LNCaP clone FGC (cell line): ENCODE results near the gene IGF1R.

ENCODE experiments used
- DNase-seq: peaks from one replicate; pipeline ENCODE4 v3.0.0-alpha.2; 2011; ENCODE audit warnings: low read depth
- H3K4me3 ChIP-seq: 2 replicates; pipeline ENCODE4 v1.5.1; 2011; ENCODE audit warnings: mild to moderate bottlenecking, low read depth, low read length, control low read depth
- TF ChIP-seq, protein P1 (sequence below): IDR thresholded peaks from 2 replicates; pipeline ENCODE4 v1.5.1; 2012; ENCODE audit warnings: mild to moderate bottlenecking; ENCODE audit not compliant: control insufficient read depth, insufficient read depth; ENCODE audit errors: extremely low read depth

The IGF1R gene

DNA sequence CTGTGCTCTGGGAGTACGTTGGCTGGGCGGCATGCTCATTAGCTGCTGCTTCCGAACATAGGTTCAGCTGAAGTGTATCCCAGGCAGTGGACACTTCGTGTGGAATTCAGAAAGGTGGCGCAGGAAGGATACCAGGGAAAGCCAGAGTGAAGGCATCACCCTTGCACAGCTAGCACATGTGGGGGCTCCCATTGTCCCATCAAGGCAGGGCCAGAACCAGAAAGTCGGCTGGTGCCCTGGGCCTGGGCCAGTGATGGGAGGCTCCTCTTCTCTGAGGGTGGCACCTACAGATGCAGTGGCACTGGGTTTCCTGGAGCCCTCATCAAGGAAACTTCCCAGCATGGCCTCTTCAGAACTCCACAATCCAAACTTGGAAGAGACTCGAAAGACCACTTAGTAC lies 302.7 kb downstream of the IGF1R start:
- no peak overlapping the region for H3K4me3 ChIP-seq
- DNase-seq = no peak
- TF ChIP-seq, protein P1, sequence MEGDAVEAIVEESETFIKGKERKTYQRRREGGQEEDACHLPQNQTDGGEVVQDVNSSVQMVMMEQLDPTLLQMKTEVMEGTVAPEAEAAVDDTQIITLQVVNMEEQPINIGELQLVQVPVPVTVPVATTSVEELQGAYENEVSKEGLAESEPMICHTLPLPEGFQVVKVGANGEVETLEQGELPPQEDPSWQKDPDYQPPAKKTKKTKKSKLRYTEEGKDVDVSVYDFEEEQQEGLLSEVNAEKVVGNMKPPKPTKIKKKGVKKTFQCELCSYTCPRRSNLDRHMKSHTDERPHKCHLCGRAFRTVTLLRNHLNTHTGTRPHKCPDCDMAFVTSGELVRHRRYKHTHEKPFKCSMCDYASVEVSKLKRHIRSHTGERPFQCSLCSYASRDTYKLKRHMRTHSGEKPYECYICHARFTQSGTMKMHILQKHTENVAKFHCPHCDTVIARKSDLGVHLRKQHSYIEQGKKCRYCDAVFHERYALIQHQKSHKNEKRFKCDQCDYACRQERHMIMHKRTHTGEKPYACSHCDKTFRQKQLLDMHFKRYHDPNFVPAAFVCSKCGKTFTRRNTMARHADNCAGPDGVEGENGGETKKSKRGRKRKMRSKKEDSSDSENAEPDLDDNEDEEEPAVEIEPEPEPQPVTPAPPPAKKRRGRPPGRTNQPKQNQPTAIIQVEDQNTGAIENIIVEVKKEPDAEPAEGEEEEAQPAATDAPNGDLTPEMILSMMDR = no peak

DNA sequence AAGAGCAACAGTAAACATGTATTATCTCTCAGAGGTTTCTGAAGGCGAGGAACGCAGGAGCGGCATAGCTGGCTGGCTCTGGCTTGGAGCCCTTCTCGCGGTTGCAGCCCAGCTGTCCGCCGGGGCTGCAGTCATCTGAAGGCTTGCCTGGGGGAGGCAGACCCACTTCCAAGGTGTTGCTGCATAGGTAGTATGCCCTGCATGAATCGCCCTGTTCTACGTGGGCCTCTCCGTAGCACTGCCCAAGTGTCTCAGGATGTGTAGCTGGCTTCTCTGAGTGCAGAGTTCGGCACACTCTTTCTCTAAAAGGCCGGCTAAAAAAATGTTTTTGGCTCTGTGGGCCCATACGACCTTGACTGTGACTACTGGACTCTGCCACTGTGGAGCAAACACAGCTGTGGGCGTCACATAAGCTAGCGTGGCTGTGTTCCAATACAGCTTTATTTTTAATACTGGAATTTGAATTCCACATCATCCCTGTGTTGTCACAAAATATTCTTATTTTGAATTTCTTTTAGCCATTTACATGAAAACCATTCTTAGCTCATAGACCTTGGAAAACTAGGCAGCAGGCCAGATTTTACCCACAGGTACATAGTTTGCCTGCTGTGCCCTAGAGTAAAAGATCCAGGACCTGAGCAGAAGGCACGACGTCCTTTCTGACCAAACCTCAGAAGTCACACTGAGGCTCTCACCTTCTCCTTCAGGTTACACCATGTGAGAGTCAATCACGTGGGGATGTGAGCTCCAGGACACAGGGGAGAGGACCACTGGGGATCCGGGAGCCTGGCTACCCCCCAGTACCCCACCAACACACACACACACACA lies 303.4 kb downstream of the IGF1R start:
- H3K4me3 ChIP-seq = no peak overlapping the region; the same call in 1 of the 2 replicates
- no peak for DNase-seq
- TF ChIP-seq, protein P1 = no peak

DNA sequence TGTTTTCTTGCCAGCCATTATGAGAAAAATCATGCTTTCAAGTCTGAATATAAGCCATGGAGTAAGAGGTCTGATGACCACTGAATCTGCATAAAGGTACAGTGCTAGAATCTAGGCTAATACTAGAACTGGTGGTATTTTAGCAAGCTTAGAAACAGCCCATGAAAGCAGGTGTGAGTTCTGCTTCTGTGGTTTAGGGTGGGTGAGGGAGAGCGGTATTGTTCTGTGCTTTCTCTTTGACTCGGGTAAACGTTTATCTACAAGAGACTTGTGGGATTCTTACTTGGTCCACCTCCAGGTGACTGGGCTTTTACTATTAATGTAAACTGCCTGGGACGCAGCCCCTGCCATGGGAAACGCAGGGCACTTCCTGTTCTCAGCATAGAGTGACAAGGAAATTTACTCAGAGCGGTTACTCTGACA lies 304.1 kb downstream of the IGF1R start:
- TF ChIP-seq, protein P1 = no peak
- peak; percentile 97 for DNase-seq
- peak overlapping the region; percentile 35 for H3K4me3 ChIP-seq

DNA sequence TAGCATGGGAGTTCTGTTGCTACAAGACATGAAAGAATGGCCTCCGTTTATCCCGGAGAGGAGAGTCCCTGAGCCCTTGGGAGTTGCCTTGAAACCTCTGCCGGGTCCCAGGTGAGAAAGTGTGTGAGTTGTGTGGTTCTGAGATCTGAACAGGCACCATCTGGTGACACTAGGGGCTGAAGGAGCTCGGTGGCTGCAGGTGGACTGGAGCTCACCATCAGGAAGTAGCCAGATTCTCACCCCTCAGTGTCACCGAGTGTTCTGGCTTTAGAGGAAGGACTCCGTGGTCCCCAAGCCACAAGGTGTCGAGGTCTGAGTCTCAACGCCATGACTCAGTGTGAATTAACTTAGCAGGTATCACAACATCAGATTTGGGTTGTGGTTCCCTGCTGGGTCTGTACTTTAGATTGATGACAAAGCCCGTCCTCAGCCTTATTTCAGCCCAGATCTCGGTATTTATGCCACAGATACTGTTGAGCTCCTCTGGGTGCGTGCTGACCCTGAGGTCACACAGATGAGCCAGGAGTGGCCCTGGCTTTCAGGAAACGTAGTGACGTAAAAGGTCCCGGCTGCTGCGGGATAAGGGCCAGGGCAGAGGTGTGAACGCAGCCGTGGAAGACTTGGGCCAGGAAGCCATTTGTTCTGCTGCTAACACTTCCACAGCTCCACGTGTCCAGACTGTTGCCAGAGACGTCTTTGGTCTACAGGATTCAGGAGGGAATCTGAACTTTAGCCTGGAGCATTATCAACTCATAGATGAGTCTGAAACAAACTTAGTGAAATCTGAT lies 304.9 kb downstream of the IGF1R start:
- DNase-seq = no peak
- peak overlapping the region; percentile 12 for H3K4me3 ChIP-seq
- TF ChIP-seq, protein P1 = no peak

DNA sequence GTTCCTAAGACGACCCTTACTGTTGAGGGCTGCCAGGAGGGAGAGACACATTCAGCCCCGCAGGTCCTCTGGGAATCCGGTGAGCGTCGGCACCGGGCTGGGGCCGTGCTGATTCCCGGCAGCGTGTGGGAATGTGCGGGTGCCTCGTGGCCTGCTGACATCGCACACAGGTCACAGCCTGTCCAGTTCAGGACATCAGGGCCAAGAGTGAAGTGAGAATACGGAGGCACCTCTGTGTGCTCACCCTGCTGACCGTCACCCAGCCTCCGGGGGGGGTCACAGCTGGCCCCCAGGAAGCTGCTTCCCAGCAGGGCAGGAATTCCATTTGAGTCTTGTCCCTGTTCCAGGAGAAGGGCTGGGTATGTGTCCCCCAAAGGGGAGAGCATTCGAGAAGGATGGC lies 305.6 kb downstream of the IGF1R start:
- no peak overlapping the region for H3K4me3 ChIP-seq
- TF ChIP-seq, protein P1 = no peak
- DNase-seq = no peak

DNA sequence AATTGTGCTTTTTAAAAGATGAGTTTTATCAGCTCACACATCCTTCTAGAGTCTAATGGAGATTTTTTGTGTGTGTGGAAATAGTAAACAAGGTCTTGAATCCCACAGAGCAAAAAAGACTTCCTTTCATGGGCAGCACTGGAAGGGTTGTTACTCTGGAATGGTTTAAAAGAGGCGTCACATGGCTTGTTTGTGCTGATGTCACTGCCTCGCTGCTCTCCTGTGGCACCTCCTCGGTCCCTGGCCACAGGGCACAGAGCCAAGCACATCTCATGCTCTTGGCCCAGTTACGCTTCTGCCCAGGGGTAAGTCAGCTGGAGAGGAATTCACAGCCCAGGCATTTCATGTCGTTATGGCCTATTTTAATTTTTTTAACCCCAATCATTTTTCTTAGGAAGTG lies 306.1 kb downstream of the IGF1R start:
- TF ChIP-seq, protein P1 = no peak
- DNase-seq = peak; percentile 86
- H3K4me3 ChIP-seq = no peak overlapping the region
